ENCODE data around the gene CD93.

Gene CD93

GRCh38 chr20:23100720-23101107, 14.6 kb upstream of the CD93 start:
- in situ Hi-C loops (cut with MboI; ENCODE audit: low sequenced_read_pairs) = no loop called here

DNA sequence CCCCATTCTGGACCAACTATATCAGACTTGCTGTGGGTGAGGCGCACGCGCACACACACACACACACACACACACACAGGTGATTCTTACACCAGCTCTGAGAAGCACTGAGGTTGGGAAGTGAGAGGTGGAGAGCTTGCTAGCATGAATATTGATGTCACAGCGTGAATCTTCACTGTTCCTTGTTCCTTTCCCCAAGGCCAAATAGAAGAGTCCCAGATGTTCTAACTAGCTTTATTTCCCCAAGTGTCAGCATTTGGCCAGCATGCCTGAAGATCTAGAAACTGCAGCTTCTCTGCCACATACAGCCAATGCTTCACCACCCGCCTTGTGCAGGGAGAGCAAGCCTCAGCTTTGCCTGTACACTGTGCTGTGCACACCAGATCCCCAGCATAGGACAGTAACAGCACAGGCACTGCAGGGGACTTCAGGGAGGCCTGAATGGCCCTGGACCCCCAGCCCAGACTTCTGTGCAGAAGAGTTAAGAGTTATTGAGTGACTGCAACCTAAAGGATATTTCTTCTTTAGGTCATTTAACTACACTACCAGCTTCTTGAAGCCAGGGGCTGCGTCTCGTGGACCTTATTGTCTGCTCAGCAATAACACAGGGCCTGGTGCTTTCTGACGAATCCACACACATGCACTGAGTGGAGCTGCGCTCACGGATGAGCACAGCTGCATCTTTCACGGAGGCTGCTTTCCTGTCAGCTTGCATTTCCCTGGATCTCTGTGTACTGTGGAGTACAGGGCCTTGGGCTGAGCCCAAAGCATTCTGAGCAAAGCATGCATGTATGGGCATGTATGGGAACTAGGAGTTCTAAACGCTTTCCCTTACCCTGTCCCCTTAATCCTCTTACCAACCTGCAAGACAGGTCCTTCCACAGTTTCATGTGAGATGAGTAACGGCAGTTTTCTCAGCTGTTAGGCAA, 13.9 kb upstream of the CD93 start:
- in situ Hi-C loops (cut with MboI; ENCODE audit: low sequenced_read_pairs) = no loop called here

- in situ Hi-C loops (cut with MboI; ENCODE audit: low sequenced_read_pairs) = no loop called here
Measured at GRCh38 chr20:23097636-23098580, 11.8 kb upstream of the CD93 start.

DNA sequence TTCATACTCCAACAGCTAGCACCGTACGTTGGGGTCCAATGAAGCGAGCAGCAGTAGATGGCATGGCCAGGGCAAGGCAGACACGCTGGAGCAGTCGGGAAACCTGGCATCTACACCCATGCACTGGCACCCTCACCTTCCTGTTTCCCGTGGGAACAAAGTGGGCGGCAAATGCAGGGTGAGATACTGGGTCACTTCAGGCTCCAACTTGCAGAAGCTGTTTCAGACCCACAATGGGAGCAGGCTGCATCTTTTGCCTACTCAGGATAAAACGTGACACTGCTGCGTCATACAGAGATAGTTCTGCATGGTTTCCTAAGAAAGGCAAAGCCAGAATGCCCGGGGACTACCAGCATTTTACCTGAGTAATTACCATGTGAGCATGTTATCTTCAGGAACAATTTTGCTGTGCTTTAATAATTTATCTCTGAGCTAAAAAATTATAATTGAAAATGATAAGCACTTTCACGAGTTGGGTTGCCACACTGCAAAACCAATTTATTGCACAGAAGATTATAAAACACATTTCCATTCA, 10.9 kb upstream of the CD93 start:
- in situ Hi-C loops (cut with MboI; ENCODE audit: low sequenced_read_pairs) = no loop called here

DNA sequence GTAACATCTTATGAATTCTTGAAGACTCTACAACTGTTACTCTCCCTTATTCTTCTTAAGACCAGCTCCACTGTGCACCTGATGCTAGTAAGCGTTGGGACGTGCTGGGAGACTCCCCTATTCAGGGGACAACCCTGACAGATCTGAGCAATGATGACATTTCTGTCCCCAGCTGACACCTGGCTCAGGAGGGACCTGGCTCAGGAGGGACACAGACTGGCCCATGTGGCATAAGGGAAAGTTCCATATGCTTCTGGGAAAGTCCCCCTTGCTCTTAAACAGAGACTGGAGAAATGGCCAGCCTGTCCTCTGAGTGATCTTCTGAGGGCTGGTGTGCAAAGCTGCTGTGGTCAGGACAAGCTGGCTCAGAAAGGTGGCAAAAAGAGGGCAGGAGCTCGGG, 10.0 kb upstream of the CD93 start:
- in situ Hi-C loops (cut with MboI; ENCODE audit: low sequenced_read_pairs) = no loop called here

DNA sequence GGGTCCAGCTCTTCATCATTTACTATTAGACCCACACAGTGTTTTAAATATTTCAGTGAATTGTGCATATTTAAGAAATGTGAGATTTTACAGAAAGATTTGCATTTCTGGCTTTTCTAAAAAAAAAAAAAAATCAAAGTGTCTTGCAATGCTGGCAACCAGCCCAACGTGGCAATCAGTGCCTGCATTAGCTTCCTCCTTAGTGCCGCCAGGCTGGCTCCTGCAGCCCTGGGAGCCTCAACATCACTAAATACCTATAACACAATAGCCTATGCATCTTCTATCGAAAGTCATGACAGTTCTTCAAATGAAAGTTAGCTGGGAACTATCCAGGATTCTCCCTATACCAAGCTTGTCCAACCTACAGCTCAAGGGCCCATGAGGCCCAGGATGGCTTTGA, 9.4 kb upstream of the CD93 start:
- in situ Hi-C loops (cut with MboI; ENCODE audit: low sequenced_read_pairs) = no loop called here

GRCh38 chr20:23094927-23095326, 8.8 kb upstream of the CD93 start:
- in situ Hi-C loops (cut with MboI; ENCODE audit: low sequenced_read_pairs) = no loop called here

DNA sequence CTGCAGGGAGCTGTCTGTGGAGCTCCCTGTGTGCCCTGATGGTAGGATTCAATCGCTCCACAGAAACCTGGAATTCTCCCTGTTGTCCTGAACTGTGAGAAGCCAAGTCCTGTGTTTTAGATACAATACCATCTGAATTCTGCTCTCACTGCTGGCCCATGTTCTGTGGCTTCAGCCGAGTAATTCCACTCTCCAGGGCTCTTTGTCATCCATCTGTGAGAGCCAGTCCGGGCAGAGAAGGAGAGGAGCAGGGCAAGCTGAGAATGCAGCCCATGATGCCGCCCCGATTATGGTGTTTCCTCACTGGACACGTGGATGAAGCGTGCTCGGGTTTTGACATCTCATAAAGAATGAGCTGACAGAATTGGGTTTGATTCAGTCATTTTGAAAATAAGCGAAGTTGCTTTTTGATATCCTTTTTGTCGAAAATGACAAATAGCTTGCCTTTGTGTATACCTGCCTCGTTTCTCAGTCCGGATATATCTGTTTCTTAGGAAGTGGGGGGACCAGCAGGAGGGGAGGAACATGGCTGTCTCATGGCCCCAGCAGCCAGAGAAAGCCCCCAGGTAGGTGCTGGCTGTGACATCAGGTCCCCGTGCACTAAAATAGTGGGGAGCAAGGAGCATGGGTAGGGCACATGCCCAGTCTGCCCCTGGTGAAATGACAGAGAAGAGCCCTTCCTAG, 8.2 kb upstream of the CD93 start:
- in situ Hi-C loops (cut with MboI; ENCODE audit: low sequenced_read_pairs) = no loop called here

GRCh38 chr20:23093613-23094012, 7.5 kb upstream of the CD93 start:
- in situ Hi-C loops (cut with MboI; ENCODE audit: low sequenced_read_pairs) = no loop called here

DNA sequence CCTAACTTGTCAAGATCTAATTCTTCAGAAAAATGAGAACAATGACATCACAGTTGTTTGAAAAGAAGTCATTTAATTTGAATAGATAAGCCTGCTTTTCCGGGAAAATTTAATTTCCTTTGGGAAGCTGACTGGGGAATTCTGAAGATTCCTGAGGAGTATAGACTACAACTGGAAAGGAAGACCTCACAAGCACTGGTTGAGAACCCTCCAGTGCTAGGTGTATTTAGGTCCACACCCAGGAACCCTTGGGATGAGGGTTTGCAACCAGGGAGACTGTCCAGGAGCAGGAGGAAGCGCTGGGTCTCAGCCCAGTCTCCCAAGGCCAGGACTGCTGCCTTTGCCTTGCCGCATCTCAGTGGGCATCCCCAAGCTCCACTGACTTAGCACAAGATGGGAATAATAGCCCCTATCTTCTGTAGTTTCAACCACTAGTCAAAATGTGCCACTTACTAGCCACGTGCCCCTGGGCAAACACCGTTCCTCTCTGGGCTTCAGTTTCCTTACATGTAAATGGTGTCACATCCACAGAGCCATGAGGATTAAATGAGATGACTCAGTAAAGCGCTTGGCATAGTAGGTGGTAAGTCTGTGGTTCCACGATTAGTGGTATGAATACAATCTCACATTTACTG, 6.9 kb upstream of the CD93 start:
- in situ Hi-C loops (cut with MboI; ENCODE audit: low sequenced_read_pairs) = no loop called here

- in situ Hi-C loops (cut with MboI; ENCODE audit: low sequenced_read_pairs) = no loop called here
Measured at GRCh38 chr20:23092384-23092756, 6.2 kb upstream of the CD93 start.

DNA sequence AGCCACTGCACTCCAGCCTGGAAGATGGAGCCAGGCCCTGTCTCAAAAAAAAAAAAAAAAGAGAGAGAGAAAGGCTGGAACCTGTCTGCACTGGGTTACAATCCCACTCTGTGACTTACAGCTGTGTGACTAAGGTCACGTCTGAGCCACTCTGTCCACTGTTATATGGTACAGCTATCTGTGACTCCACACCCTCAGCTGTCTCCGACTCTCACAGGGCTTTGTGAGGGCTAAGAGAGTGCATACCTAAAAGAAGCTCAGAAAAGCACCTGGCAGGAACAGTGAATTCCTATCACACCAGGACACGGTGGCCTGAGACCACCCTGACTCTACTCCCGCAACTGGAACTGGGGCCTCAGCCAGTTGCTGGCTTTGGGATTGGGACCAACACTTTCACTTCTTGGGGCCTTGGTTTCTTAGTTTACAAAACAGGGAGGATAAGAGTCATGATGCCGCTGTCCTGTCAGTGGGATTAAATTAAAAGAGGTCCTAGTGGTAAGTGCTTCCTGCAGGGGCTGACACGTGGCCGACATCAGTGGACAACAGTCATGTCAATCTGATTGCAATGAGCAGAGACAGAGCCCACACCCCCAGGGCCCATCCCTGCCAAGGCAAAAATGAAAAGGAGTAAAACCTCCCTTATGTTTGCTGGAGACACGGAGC, 5.7 kb upstream of the CD93 start:
- in situ Hi-C loops (cut with MboI; ENCODE audit: low sequenced_read_pairs) = no loop called here

DNA sequence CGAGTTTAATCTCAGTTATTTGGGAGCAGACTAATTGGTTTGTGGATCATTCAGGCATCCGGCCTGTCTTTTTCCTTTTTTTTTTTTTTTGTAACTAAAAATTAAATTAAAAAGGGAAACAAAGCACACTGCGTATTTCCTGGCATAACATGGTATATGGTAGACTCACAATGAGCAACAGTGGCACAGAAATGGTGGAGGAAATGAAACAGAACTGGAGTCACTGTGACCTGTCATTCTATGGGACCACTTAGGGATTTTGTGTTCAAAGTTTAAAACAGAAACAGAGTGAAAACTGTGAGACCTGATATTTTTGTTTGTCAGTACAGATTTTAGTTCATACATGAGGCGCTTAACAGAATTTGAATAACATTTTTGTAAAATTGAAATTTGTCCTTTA, 4.8 kb upstream of the CD93 start:
- in situ Hi-C loops (cut with MboI; ENCODE audit: low sequenced_read_pairs) = no loop called here

DNA sequence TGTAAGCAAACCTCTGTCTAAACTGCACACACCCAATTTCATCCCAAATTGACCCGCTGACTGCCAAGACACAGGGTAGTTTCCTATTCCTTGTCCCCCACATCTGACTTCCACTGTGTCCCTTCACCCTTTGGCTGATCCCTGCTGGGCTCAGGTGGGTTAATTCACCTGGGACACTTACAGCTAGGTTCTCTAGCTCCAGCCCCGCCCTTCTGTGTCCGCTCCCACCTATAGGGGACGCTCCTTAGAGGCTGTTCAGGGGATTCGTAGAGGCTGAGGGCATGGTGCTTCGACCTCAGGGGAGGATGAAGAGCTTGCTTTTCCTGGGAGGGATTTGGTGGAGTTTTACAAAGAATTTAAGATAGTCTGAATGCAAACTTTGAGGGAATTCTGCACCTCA, 4.0 kb upstream of the CD93 start:
- in situ Hi-C loops (cut with MboI; ENCODE audit: low sequenced_read_pairs) = no loop called here

GRCh38 chr20:23088866-23089265, 2.7 kb upstream of the CD93 start:
- in situ Hi-C loops (cut with MboI; ENCODE audit: low sequenced_read_pairs) = no loop called here

GRCh38 chr20:23087587-23088251, 1.6 kb upstream of the CD93 start:
- in situ Hi-C loops (cut with MboI; ENCODE audit: low sequenced_read_pairs) = no loop called here

DNA sequence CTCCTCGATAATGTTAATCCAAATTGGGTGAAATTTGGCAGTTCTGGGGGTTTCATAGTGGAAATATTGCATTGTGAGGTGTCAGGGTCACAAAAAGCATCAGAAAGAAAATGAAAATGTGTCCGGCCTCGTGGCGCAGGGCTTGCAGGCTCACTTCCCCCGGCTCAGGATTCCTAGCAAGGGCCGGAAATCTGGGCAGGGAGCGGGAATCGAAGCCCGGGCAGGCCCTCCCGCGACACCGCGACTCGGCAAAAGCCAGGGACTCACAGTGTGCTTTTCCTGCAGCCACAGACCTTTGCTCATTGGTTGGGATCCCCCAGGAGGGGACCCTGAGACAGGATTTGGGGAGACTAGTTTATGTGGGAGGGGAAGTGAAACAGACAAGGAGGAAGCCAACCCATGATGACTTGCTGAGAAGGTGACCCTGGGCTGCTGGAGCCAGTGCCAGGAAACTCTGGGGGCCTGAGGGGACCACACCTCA, 847 bp upstream of the CD93 start:
- in situ Hi-C loops (cut with MboI; ENCODE audit: low sequenced_read_pairs) = no loop called here

- in situ Hi-C loops (cut with MboI; ENCODE audit: low sequenced_read_pairs) = no loop called here
Measured at GRCh38 chr20:23085436-23086055, 578 bp downstream of the CD93 start.

GRCh38 chr20:23084845-23085365, 1.2 kb downstream of the CD93 start:
- in situ Hi-C loops (cut with MboI; ENCODE audit: low sequenced_read_pairs) = no loop called here
